Measurements from ENCODE around the gene RBMS1.

- TF ChIP-seq CTCF (IDR thresholded peaks at IDR 0.05) (no peak), EP300 (IDR thresholded peaks at IDR 0.05; ENCODE audit: low read depth) (no peak)
Observed at GRCh38 chr2:160356485-160356884, 137.1 kb downstream of the RBMS1 start.
